SIG-M5 (cell line): ENCODE measurements around the gene TMEM238.
A peak's percentile ranks its signal among the peaks of the same experiment; 100 is the strongest.
"Not testable (repeated sequence)": the region's sequence is repeated elsewhere in the genome, so short reads cannot be mapped to it uniquely, and the experiment has no call there.

Source experiments
- DNase-seq: peaks from one replicate; lab custom pipeline; 2025; lab: John Stamatoyannopoulos, UW

The TMEM238 gene

DNA sequence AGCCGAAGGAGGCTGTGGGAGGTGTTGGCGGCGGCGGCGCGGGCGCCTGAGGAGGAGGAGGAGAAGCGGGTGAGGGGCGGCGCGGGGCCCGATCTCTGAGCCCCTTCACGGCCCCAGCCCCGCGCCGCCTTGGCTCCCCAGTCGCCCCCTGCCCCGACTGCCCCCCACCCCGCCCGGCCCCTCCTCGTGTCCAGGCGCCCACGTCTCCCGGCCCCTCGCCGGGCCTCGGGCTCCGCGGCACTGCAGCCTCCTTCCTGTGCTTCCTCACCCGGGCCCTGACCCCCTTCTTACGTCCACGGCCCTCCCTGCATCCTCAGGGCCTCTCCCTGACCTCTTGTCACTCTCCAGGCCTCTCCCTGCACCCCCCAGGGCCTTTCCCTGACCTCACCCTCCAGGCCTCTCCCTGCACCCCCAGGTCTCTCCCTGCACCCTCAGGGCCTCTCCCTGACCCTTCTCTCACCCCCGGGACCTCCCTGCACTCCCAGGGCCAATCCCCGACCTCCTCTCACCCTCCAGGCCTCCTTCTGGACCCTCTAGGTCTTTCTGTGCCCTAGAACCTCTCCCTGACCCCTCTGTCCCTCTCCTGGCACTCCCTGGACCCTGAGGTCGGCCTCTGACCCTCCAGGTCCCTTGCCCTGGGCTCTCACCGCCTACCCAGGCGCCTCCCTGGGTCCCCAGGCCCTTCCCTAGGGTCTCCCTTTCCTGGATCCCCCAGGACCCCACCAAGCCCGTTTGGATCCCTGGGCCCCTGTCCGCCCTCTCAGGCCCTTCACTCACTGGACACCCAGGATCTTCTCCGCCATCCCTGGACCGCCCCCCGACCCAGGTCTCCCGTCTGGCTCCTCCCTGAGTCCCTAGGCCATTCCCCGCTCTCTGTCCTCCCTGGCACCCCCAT is 44.0 kb downstream of the TMEM238 start:
- no peak for DNase-seq

DNA sequence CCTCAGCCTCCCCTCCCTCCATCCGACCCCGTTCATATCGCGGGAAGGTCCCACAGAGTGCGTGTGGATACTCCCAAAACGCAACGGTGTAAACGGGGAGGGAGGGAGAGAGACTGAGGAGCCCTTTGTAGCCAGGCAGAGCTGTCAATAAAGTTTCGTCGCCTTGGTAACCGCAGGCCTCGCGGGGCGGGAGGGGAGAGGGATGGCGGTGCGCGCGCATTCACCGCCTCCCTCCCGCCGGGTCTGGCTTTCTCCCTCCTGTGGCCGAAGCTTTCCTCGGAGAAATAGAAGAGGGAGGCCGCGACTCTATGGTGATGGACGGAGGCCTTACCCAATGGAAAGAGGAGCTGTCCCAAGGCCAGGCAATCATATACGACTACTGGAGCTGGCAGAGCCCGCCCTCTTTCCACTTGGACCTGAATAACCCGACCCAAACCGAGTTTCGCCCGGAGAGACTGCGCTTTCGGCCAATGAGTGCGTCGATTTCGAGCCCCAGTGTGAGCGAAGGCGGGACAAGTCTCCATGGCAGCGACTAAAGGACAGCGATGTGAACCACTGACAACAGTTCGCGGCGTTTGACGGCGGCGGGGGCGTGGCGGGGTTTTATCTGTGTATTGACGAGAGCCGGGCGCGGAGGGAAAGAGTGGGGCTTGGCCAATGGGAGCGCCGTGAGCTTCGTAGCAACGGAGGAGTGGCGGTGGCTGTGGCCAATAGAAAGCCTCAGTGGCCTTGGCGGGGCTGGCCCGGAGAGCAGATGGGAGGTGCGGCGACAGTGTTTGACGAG is 44.8 kb downstream of the TMEM238 start, which contains the start of gene KMT5C:
Gene KMT5C, plus strand, starts transcription at position 772 of the 784 bp plus-strand sequence. CDS start 2,061 bp downstream, outside the sequence.
- peak; percentile 100 for DNase-seq

DNA sequence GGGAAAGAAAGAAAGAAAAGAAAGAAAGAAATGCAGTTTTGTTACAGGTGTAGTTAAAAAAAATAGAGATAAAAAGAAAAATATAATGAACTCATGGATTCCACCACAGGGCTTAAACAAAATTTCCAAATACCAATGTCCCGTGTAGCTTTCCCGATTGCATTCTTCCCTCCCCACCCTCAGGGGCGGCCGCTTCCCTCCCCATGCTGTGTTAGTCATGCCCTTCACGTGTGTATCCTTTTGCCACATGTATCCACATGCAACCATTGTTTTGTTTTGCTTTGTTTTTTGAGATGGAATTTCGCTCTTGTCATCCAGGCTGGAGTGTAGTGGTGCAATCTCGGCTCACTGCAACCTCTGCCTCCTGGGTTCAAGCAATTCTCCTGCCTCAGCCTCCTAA is 48.0 kb downstream of the TMEM238 start:
- no peak for DNase-seq

DNA sequence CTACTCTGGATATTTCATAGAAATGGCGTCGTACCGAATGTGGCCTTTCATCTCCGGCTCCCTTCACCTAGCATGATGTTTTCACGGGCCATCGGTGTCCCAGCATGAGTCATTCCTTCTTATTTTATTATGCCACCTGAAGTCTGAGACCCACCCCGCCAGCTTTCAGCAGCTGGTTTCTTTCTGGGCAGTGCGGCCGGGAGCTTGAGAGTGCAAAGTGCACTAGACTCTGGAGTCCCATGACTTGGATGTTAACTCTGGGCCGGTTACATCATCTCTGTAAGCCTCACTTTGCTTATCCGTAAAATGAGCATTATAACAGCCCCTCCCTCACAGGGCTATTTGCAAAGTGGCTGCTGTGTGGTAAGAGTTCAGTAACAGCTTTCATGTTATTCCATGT is 50.2 kb downstream of the TMEM238 start:
- DNase-seq = no peak

DNA sequence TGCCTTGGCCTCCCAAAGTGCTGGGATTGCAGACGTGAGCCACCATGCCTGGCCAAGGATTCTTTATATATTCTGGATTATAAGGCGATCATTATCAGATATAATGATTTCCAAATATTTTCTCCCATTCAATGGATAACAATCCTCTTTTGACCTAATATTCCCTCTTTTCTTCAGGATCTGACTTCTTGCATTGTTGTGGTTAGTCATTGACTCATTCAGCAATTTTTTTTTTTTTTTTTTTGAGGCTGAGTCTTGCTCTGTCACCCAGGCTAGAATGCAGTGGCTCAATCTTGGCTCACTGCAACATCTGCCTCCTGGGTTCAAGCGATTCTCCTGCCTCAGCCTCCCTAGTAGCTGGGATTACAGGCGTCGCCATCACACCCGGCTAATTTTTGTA is 54.3 kb downstream of the TMEM238 start:
- not testable (repeated sequence) for DNase-seq
